Measurements from ENCODE around the gene SMYD3.

SMYD3 gene

DNA sequence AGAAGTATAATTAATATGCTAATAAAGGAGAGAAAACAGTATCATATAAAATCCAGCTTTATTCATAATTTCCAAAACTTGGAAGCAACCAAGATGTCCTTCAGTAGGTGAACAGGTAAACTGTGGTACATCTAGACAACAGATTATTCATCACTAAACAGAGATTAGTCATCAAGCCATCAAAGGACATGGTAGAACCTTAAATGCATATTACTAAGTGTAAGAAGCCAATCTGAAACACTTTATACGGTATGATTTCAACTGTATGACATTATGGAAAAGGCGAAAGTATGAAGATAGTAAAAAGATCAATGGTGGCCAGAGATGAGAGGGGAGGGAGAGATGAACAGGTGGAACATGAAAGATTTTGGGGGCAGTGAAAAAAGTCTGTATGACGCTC is 541.7 kb downstream of the SMYD3 start:
- Histone ChIP-seq H3K4me1 (ENCODE audit: insufficient read depth, low read length, poor library complexity, severe bottlenecking) (no peaks in the 10 kb centered on the region), H2AFZ (ENCODE audit: low read length) (no peak overlapping the region), H4K20me1 (ENCODE audit: insufficient read depth, low read length, poor library complexity, severe bottlenecking) (no peaks in the 10 kb centered on the region), H3K9me2 (replicated peaks; ENCODE audit: low read depth, low read length) (no peaks in the 10 kb centered on the region), H3K36me3 (ENCODE audit: insufficient read depth, low read length) (no peaks in the 10 kb centered on the region), H3K27me3 (ENCODE audit: insufficient read depth, low read length, poor library complexity, severe bottlenecking) (no peaks in the 10 kb centered on the region), H3K9ac (ENCODE audit: low read depth, low read length, poor library complexity, severe bottlenecking) (no peak overlapping the region), H3K9me3 (ENCODE audit: insufficient read depth, low read depth, low read length) (no peaks in the 10 kb centered on the region), H3F3A (ENCODE audit: low read depth) (no peaks in the 10 kb centered on the region), H3K79me2 (ENCODE audit: insufficient read depth, low read length) (no peaks in the 10 kb centered on the region), H3K4me3 (ENCODE audit: low read length, poor library complexity, severe bottlenecking) (no peak overlapping the region), H3K4me2 (ENCODE audit: low read depth, low read length, poor library complexity, severe bottlenecking) (no peak overlapping the region)
- TF ChIP-seq, protein P1, sequence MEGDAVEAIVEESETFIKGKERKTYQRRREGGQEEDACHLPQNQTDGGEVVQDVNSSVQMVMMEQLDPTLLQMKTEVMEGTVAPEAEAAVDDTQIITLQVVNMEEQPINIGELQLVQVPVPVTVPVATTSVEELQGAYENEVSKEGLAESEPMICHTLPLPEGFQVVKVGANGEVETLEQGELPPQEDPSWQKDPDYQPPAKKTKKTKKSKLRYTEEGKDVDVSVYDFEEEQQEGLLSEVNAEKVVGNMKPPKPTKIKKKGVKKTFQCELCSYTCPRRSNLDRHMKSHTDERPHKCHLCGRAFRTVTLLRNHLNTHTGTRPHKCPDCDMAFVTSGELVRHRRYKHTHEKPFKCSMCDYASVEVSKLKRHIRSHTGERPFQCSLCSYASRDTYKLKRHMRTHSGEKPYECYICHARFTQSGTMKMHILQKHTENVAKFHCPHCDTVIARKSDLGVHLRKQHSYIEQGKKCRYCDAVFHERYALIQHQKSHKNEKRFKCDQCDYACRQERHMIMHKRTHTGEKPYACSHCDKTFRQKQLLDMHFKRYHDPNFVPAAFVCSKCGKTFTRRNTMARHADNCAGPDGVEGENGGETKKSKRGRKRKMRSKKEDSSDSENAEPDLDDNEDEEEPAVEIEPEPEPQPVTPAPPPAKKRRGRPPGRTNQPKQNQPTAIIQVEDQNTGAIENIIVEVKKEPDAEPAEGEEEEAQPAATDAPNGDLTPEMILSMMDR (conservative IDR thresholded peaks at IDR 0.05; ENCODE audit: low read length) = no peak
- no peak for TF ChIP-seq EZH2phosphoT487 (IDR thresholded peaks at IDR 0.05; ENCODE audit: borderline replicate concordance)

DNA sequence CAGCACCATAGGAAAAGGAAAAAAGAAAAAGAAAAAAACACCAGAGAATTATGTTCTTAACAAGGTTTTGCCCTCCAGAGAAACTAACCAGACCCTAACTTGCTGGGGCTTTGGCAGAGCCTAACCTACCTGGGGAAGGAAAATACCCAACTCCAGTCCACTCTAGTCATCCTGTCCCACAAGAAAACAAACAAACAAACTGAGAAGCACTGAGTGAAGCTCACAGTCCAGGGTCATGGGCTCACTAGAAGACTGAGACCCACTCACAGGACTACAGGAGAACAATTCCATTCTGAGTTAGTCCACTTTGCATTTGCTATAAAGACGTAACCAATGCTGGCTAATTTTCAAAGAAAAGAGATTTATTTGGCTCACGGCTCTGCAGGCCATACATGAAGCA is 543.4 kb downstream of the SMYD3 start:
- Histone ChIP-seq H3K79me2 (ENCODE audit: insufficient read depth, low read length) (no peaks in the 10 kb centered on the region), H3K4me1 (ENCODE audit: insufficient read depth, low read length, poor library complexity, severe bottlenecking) (no peaks in the 10 kb centered on the region), H3K27me3 (ENCODE audit: insufficient read depth, low read length, poor library complexity, severe bottlenecking) (no peaks in the 10 kb centered on the region), H2AFZ (ENCODE audit: low read length) (no peak overlapping the region), H3K36me3 (ENCODE audit: insufficient read depth, low read length) (no peaks in the 10 kb centered on the region), H3K9me2 (replicated peaks; ENCODE audit: low read depth, low read length) (no peaks in the 10 kb centered on the region), H3F3A (ENCODE audit: low read depth) (no peaks in the 10 kb centered on the region), H3K9ac (ENCODE audit: low read depth, low read length, poor library complexity, severe bottlenecking) (no peak overlapping the region), H3K4me3 (ENCODE audit: low read length, poor library complexity, severe bottlenecking) (no peak overlapping the region), H3K4me2 (ENCODE audit: low read depth, low read length, poor library complexity, severe bottlenecking) (no peak overlapping the region), H3K9me3 (ENCODE audit: insufficient read depth, low read depth, low read length) (no peaks in the 10 kb centered on the region), H4K20me1 (ENCODE audit: insufficient read depth, low read length, poor library complexity, severe bottlenecking) (no peaks in the 10 kb centered on the region)
- TF ChIP-seq, protein P1 (conservative IDR thresholded peaks at IDR 0.05; ENCODE audit: low read length) = no peak
- no peak for TF ChIP-seq EZH2phosphoT487 (IDR thresholded peaks at IDR 0.05; ENCODE audit: borderline replicate concordance)

DNA sequence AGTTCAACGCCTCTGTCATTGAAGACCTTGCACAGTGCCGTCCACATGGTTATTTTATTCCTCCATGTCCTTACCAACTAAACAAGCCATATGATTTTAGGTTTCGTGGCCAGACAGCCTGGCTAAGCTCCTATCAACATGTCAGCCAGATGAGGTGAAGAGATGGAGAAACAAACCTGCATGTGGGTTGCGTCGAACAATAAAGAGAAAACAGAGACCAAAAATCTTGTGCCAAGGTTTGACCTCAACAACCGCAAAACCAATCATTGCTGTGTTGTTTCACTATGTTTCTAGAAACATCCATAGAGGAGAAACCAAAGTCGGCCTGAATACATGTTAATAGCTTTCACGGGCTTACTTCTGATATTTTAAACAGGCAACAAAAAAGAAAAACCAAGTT is 544.6 kb downstream of the SMYD3 start:
- TF ChIP-seq, protein P1 (conservative IDR thresholded peaks at IDR 0.05; ENCODE audit: low read length) = no peak
- no peak overlapping the region for H3K9ac ChIP-seq (ENCODE audit: low read depth, low read length, poor library complexity, severe bottlenecking)
- no peak overlapping the region for H3K4me2 ChIP-seq (ENCODE audit: low read depth, low read length, poor library complexity, severe bottlenecking)
- no peaks in the 10 kb centered on the region for H3K9me2 ChIP-seq (replicated peaks; ENCODE audit: low read depth, low read length)
- H3K36me3 ChIP-seq (ENCODE audit: insufficient read depth, low read length) = no peaks in the 10 kb centered on the region
- H3K4me3 ChIP-seq (ENCODE audit: low read length, poor library complexity, severe bottlenecking) = no peak overlapping the region
- H3K79me2 ChIP-seq (ENCODE audit: insufficient read depth, low read length) = no peaks in the 10 kb centered on the region
- no peaks in the 10 kb centered on the region for H3K9me3 ChIP-seq (ENCODE audit: insufficient read depth, low read depth, low read length)
- H3K27me3 ChIP-seq (ENCODE audit: insufficient read depth, low read length, poor library complexity, severe bottlenecking) = no peaks in the 10 kb centered on the region
- H3F3A ChIP-seq (ENCODE audit: low read depth) = no peaks in the 10 kb centered on the region
- H3K4me1 ChIP-seq (ENCODE audit: insufficient read depth, low read length, poor library complexity, severe bottlenecking) = peaks cover under 1% of the 10 kb centered on the region
- no peaks in the 10 kb centered on the region for H4K20me1 ChIP-seq (ENCODE audit: insufficient read depth, low read length, poor library complexity, severe bottlenecking)
- no peak overlapping the region for H2AFZ ChIP-seq (ENCODE audit: low read length)

Data from Loucy (cell line).